ENCODE results near the gene ATP2B2.

GRCh38 chr3:10527295-10528001 is 22.1 kb upstream of the ATP2B2 start:
- no peak for TF ChIP-seq CTCF (IDR thresholded peaks at IDR 0.05)
- TF ChIP-seq POLR2A (IDR thresholded peaks at IDR 0.05), result no peak

All from right lobe of liver (tissue), 4 donors.